ENCODE data around the gene RERG.

DNA sequence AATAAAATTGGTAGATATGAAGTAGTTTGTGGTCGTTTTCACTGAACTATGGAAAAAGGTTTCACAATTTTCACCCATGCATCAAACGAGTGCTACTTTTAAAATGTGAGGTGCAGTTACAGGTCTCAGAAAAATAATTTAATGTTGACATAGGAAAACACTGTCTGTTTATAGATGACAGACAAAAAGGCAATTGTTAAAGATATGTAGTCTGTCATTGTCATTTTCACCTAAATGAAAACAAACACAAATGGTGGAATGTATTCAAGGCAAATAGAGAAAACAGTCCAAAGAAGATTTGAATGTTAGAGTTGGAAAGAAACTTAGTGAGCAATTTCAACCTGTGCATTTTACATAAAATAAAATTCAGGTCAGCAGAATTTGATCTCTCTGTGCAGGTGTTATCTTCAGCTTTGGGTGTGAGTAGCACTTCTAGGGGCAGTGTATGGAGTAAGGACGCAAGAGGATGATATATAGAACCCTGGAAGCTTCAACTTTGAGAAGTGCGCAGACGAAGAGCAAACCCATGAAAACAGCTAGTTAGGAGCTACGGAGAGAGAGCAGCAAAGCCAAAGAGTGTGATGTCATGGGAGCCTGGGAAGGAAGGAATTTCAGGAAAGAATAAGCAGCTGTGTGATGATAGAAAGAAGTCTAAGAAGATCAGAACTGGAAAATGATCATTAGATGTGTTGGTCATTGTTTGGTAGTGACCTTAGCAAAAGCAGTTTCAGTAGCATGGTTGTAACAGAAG, 6.2 kb downstream of the RERG start:
- TF ChIP-seq, protein P1, sequence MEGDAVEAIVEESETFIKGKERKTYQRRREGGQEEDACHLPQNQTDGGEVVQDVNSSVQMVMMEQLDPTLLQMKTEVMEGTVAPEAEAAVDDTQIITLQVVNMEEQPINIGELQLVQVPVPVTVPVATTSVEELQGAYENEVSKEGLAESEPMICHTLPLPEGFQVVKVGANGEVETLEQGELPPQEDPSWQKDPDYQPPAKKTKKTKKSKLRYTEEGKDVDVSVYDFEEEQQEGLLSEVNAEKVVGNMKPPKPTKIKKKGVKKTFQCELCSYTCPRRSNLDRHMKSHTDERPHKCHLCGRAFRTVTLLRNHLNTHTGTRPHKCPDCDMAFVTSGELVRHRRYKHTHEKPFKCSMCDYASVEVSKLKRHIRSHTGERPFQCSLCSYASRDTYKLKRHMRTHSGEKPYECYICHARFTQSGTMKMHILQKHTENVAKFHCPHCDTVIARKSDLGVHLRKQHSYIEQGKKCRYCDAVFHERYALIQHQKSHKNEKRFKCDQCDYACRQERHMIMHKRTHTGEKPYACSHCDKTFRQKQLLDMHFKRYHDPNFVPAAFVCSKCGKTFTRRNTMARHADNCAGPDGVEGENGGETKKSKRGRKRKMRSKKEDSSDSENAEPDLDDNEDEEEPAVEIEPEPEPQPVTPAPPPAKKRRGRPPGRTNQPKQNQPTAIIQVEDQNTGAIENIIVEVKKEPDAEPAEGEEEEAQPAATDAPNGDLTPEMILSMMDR (IDR thresholded peaks at IDR 0.05; ENCODE audit: insufficient read depth, low read depth, low read length), result no peak
- TF ChIP-seq EZH2 (IDR thresholded peaks at IDR 0.05; ENCODE audit: insufficient read depth, low read length), result no peak

Data from astrocyte (in vitro differentiated cells and primary cell).